AG04450 (cell line): ENCODE results near the gene KRTAP5-7. TPM values are rescaled to one million over a fixed set of nuclear protein-coding genes. Genes with fewer than 3 reads are reported as not detected.

Experiments used
- CTCF ChIA-PET: fragments of 300-600, 350-600 bp; formaldehyde crosslinking; extraction: SDS; loops from one replicate; lab custom pipeline; 2022; ENCODE audit warnings: antibody characterized with exemption, inconsistent platforms; lab: Charles Lee
- POLR2A ChIA-PET: fragments of 350-600 bp; formaldehyde crosslinking; extraction: SDS; loops from one replicate; lab custom pipeline; 2021; ENCODE audit warnings: antibody characterized with exemption, inconsistent platforms; lab: Yijun Ruan, JAX
- DNase-seq: peaks from one replicate; pipeline ENCODE4 v3.0.0-alpha.2; 2011; ENCODE audit warnings: low read depth, low spot score
- H3K27ac ChIP-seq: one replicate; pipeline ENCODE4 v1.5.1; 2012; ENCODE audit warnings: low read depth, low read length, control low read depth
- H3K27me3 ChIP-seq: one replicate; pipeline ENCODE4 v1.6.0; 2012; ENCODE audit warnings: low read length; ENCODE audit not compliant: control insufficient read depth, insufficient read depth
- H3K4me3 ChIP-seq: 2 replicates; pipeline ENCODE4 v1.5.1; 2011; ENCODE audit warnings: mild to moderate bottlenecking, low read depth, low read length, control low read depth
- H3K9me3 ChIP-seq: 2 replicates; pipeline ENCODE4 v1.5.1; 2012; ENCODE audit warnings: low read length; ENCODE audit not compliant: control insufficient read depth, insufficient read depth
- CTCF ChIP-seq: IDR thresholded peaks from 2 replicates; pipeline ENCODE4 v1.5.1; 2011; ENCODE audit warnings: low read depth, low read length, control low read depth, inconsistent platforms
- polyA plus RNA-seq: library from polyadenylated mRNA; depleted of rRNA; stranded (reverse); fragments of >200 nt; gene quantifications from 2 replicates; pipeline ENCODE4 v1.2.3, GENCODE V29; 2011

Gene KRTAP5-7
- polyA plus RNA-seq, 1 experiment, result not detected

DNA sequence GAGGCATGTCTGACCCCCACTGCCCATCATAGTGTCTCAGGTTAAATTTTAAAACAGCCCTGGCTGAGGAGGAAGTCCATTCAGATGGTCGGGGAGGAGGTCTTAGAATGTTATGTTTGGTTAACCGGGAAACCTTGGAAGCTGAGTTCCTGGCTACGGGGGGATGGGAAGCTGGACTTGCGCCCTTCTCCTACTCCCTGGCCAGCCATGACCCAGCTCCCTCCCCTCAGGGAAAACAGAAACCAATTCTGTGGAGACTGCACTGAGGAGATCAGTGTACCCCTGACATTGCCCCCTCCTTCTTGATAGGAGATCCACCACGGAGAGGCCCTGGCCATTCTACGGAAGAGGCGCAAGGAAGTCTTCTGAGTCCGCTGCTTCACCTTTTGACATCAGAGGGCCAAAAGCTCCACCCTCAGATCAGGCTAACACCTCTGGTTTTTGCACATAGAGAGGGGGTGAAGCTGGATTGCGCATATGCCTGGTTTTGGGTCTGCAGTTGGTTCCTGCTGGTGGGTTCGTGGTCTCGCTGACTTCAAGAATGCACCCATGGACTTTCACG, 18.4 kb downstream of the KRTAP5-7 start:
- DNase-seq, result no peak
- TF ChIP-seq CTCF, result no peak
- Histone ChIP-seq H3K27me3 (no peaks in the 10 kb centered on the region), H3K9me3 (peaks cover 5% of the 10 kb centered on the region), H3K27ac (no peak overlapping the region), H3K4me3 (no peak overlapping the region)
- POLR2A ChIA-PET, result no interaction called here
- CTCF ChIA-PET, result no interaction called here

DNA sequence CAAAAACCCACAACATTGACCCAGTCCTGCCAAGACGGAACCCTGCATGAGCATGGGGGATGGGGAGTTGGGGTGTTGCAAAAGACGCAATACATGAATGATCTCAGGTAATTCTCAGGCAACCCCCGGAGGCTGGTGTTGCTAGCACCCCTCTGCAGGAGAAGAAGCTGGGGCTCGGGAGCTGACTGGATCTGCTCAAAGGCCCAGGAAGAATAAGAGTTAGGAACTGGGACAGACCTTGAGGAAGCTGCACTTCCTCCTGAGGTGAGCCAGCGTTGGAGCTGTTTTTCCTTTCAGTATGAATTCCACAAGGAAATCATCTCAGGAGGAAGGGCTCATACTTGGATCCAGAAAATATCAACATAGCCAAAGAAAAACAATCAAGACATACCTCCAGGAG, 21.1 kb downstream of the KRTAP5-7 start, which contains the start of gene KRTAP5-9:
Gene KRTAP5-9 (plus strand): TSS at position 301 of the 400 bp plus-strand sequence. CDS start 238 bp downstream, outside the sequence.
- Histone ChIP-seq H3K9me3 (peaks cover 5% of the 10 kb centered on the region), H3K4me3 (no peak within 1 kb of the TSS), H3K27me3 (no peaks in the 10 kb centered on the region), H3K27ac (no peak within 1 kb of the TSS)
- no peak for DNase-seq
- POLR2A ChIA-PET, result no interaction called here
- CTCF ChIA-PET, result no interaction called here
- TF ChIP-seq CTCF, result no peak

DNA sequence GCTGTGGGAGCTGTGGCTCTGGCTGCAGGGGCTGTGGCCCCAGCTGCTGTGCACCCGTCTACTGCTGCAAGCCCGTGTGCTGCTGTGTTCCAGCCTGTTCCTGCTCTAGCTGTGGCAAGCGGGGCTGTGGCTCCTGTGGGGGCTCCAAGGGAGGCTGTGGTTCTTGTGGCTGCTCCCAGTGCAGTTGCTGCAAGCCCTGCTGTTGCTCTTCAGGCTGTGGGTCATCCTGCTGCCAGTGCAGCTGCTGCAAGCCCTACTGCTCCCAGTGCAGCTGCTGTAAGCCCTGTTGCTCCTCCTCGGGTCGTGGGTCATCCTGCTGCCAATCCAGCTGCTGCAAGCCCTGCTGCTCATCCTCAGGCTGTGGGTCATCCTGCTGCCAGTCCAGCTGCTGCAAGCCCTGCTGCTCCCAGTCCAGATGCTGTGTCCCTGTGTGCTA, 21.7 kb downstream of the KRTAP5-7 start:
- Histone ChIP-seq H3K27ac (no peak overlapping the region), H3K4me3 (no peak overlapping the region), H3K27me3 (no peaks in the 10 kb centered on the region), H3K9me3 (peaks cover 5% of the 10 kb centered on the region)
- TF ChIP-seq CTCF, result no peak
- ChIA-PET POLR2A (no interaction called here), CTCF (no interaction called here)
- DNase-seq, result no peak

- TF ChIP-seq CTCF, result no peak
- Histone ChIP-seq H3K9me3 (peaks cover under 1% of the 10 kb centered on the region), H3K27me3 (no peaks in the 10 kb centered on the region), H3K27ac (no peak overlapping the region), H3K4me3 (no peak overlapping the region)
- ChIA-PET CTCF (no interaction called here), POLR2A (no interaction called here)
- DNase-seq, result no peak
Measured at GRCh38 chr11:71551711-71552110, 24.6 kb downstream of the KRTAP5-7 start.

GRCh38 chr11:71554996-71555395, 27.9 kb downstream of the KRTAP5-7 start:
- no peak for DNase-seq
- Histone ChIP-seq H3K27ac (no peak overlapping the region), H3K9me3 (no peaks in the 10 kb centered on the region; the same call in 1 of the 2 replicates), H3K4me3 (no peak overlapping the region), H3K27me3 (peaks cover 4% of the 10 kb centered on the region)
- ChIA-PET POLR2A (no interaction called here), CTCF (no interaction called here)
- TF ChIP-seq CTCF, result no peak
